ENCODE data around the gene LDB3. TPM values are rescaled to one million over a fixed set of nuclear protein-coding genes. Genes with fewer than 3 reads are reported as not detected.
A peak's percentile ranks its signal among the peaks of the same experiment; 100 is the strongest.
"Not testable (repeated sequence)": the region's sequence is repeated elsewhere in the genome, so short reads cannot be mapped to it uniquely, and the experiment has no call there.

The LDB3 gene
- total RNA-seq, 1 experiment from 2014 or later = 0.08 TPM

DNA sequence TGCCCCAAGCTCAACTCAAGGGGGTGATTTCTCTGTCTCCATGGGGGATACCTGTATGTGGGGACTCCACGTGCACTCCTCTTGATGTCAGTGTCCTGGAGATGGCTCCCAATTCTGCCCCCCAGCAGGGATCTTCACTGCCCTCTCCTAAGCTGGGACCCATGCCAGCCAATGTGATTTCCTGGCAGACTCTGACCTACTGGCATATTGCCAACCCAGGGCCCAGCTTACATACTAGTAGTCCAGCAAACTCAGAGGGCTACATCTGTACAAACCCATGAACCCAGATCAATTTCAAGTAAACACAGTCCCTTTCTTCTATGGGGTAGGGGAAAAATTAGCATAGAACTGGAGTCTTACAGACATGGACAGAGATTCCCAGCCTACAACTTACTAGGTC is 61.9 kb downstream of the LDB3 start:
- no peak for DNase-seq (ENCODE audit: low spot score)

DNA sequence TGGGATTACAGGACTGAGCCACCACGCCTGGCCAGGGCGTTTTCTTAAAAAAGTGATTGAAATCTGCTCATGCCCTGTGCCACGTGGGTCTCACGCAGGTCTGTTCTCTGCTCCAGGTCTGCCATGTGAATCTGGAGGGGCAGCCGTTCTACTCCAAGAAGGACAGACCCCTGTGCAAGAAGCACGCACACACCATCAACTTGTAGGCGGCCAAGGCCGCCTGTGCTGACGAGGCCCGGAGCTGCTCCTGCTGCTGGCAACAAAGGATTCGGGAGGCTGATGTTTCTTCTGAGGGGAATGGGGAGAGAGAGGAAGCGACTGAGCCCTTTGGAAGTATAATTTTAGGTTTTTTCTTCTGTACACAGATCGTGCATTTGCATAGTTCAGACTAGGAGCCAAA is 64.5 kb downstream of the LDB3 start:
- DNase-seq (ENCODE audit: low spot score) = no peak

DNA sequence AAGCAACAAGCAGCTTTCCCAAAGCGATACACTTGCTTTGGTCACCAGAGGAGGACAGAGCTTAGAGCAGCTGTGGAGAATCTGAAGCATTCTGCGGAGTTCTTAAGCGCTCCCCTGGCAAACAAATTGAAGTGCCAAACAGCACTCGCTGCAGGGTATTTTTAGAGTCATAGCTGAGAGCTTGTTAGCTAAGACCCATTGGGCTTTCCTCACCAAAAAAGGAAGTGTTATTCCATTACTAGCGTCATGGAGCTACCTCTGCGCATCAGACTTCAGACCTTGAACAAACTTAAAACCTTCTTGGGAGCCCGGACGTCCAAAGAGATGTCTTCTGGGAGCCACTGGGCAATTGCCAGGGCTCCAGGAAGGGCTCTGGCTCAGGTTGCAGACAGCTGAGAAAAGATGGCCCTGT is 65.0 kb downstream of the LDB3 start:
- no peak for DNase-seq (ENCODE audit: low spot score)

DNA sequence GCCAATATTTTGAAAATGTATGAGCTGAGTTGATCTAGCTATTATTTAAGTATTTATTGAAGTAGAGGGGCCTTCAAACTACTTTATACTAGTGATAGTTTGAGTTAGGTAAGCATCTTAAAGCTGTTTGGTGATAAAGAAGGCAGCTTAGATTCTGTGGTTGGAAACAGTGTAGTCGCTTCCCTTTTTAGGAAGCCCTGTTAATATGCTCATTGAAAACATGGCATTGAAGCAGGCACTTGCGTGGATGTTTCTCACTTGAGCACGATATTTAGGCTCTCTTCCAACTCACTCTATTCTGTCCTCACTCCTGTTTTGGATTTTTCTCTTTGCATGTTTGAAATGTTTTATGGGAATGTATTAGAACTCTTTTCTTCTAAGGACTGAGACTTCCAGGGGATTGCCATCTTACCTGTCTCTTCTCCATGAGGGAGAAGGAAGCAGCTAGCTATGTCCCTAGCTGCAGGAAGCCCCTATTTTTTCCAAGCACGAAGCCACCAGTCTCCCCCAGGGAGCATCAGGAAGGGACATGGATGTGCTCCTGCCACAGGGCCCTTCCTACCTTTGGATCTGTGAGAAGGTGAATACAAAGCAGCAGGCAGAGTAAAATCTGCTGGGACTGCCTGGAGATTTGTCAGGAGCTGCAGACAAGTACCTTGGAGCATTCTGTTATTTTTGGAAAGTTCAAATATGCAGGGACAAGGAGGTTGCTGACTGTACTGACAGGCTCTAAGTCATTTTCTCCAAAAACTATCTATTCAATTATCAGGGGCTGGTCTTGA is 66.1 kb downstream of the LDB3 start:
- DNase-seq (ENCODE audit: low spot score) = no peak

DNA sequence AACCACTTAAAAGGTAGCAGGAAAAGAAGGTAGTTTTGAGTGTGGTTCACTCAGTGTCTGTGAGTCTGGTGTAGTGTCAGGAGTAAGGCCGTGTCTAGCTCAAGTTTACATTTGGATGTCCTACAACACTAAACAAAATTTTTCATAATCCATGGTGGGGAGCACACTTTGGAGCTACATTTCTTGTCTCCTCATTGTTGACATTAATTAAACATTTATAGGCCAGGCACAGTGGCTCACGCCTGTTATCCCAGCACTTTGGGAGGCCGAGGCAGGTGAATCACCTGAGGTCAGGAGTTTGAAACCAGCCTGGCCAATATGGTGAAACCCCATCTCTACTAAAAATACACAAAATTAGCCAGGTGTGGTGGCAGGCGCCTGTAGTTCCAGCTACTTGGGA is 67.0 kb downstream of the LDB3 start:
- DNase-seq (ENCODE audit: low spot score) = not testable (repeated sequence)

DNA sequence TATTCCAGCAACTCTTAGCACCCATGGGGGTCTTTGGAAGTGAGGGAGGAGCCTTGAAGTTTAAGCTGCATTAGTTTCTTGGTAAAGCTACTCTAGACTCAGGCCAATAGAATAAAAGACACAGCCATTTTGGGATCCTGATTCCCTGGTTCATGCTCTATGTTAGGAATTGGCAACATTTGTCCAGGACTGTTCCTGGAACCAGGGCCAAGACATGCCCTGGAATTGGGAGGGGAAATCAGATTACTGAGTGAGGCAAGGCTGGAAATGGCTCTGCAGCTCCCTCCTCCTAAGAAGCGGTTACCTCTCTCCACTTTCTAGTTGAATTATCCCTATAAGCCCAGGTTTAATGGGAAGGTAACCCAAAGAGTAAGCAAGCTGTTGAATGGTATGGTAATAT is 73.9 kb downstream of the LDB3 start:
- DNase-seq (ENCODE audit: low spot score) = no peak

DNA sequence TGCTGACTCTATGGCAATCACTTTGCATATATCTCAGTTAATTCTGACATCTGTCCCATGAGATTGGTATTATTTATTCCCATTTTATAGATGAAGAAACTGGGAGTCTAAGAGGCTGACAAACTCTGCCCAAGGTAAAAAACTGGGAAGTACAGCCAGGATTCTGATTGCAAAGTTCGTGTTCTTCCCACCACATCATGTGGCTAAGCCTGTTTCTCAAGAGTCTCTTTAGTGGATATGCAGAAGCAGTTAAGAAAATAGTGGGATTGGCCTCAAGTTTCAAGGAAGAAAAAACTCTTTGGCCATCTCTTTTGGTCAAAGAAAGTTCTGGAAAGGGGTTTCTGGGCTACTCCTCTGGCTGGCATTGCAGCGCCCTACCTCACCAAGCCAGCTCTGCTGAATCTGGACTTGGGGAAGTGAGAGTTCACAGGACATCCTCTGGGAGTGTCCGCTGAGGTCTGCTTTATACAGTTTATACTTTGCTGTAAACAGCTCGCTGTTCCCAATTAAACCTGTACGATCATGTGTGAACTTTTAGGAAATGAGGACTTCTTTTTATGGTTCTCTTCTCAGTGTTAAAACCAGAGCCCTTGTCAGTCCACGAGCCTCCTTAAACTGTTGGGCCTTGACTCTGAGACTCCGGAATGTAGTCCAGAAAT is 75.9 kb downstream of the LDB3 start:
- DNase-seq (ENCODE audit: low spot score) = no peak

DNA sequence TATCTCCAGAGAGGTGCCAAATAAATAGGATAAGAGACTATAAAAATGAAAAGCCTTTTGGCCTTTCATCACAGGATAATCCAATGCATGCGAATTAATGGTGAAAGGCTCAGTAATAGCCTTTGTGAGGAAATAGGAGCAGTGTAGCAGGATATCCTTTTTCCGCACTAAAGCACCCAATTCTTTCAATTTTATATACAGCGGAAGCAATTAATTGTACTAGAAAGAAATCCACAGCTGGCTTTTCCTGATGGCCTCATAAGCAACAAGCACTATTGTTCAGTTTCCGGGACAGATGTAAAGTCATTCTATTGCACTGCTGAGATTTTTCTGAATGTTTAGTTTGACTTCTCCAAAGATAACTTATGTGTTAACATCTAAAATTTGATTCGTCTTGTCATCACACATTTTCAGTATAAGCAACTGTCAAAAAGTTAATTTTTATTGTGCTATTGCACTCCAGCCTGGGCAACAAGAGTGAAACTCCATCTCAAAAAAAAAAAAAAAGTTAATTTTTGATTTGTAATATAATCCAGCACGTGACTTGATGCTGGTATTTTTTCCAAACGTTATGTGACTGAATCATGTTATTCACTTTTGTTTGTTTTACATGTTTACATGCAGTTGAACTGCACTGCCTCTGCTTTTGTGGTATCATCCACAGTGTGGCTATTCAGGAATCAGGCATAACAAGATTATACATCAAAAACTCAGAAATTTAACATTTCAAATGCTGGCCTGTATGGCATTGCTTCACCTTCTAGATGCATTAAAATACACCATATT is 79.7 kb downstream of the LDB3 start:
- no peak for DNase-seq (ENCODE audit: low spot score)

DNA sequence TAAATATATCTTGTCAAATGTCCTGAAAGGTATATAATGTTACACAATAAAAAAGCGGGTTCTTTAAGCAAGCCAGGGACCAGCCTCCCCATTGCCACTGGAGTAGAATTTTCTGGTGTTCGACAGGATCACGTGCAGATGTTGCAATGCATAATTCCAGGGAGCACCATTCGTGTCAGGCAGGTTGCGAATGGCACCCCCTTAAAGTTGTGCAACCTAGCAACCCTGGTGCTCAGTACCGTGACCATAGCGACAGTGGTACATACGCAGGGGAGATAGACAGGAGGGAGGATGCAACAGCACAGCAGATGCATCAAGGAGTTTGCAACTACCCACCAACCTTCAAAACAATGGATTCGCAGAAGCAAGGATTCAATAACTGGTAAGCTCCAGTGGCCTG is 81.5 kb downstream of the LDB3 start:
- DNase-seq (ENCODE audit: low spot score) = no peak

DNA sequence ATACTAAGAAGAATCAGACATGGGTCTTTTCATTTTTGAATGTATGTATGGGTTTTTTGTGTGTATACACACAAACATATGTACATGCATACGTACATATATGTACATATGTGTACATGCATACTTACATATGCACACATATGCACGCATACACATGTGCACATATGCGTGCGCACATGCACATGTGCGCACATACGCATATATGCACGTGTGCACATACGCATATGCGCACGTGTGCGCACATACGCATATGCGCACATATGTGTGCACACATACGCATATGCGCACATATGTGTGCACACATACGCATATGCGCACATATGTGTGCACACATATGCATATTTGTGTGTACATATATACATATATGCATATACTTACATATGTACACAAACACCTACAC is 83.2 kb downstream of the LDB3 start:
- no peak for DNase-seq (ENCODE audit: low spot score)

DNA sequence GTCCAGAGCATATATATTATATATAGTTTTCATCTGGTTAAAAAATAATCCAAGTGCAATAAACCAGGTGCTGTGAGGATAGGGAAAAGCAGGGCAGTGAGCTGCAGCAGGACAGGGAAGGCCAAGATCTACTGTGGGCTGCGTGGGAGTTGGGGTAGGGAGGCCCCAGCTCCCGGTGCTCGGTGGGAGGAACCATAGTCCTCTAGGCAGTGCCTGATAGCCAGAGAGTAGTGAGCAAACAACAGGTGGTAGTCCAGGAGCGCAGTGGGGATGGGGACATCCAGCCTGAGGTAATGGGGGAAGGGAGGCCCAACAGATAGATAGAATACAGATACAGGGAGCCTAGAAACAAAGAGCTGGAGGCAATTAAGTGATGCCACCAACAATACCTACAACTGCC is 84.0 kb downstream of the LDB3 start:
- no peak for DNase-seq (ENCODE audit: low spot score)

DNA sequence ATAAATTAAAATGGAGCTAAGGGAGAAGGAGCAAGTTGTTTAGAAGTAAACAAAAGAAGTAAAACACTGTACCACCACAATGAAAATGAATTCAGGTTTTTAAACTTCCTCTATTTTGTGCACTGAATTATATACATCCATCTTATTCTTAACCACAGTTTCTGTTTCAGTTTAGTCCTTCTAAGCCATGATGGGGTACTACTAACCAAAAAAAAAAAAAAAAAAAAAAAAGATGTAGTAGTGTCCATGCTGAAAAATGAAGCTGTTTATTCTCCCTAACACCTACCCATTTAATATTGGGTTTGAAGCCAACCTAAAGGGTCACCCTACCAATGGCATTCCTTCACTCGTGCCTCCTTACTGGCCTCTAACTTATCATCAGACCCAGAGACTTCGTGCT is 84.7 kb downstream of the LDB3 start:
- no peak for DNase-seq (ENCODE audit: low spot score)

DNA sequence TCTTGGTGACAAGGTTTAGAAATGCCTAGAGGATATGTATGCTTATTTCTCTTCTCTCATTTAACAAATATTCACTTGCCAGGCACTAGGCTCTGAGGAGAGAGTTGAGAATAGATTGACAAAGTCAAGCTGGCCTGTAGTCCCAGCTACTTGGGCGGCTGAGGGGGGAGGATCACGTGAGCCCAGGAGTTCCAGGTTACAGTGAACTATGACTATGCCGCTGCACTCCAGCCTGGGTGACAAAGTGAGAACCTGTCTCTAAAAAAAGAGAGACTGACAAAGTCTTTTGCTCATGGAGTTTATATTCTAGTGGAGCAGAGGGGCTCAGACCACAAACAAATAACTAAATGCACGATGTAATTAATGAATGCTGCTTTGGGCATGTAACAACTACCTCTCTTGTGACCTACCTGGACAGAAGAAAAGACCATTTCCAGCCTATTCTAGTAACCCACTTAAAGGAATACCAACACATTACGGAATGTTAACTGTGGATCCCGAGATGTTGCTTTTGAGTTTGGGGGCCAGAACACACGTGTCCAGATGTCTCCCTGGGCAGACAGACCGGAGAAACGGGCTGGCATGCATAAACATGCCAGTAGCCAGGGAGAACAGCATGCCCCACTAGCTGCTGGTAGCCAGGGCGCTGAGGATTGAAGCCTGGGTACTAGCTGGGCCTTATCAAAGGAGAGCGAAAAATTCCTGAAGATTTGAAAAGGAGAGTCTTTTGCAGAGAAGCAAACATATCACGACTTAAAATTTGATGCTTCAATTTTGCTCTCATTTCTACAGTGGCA is 85.5 kb downstream of the LDB3 start:
- DNase-seq (ENCODE audit: low spot score) = no peak

DNA sequence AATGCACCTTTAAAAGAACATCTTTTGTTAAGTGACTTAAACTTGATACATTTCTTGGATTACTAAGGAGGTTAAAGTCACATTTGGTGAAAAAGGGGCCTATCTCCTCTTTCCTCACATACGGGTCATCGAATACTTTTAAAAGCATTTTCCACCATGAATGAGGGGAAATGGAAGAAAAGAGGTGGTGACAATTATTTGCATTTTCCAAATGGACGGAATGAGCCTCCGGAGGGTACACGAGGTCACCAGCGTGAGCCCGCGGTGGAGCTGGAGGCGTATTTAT is 87.1 kb downstream of the LDB3 start:
- no peak for DNase-seq (ENCODE audit: low spot score)

DNA sequence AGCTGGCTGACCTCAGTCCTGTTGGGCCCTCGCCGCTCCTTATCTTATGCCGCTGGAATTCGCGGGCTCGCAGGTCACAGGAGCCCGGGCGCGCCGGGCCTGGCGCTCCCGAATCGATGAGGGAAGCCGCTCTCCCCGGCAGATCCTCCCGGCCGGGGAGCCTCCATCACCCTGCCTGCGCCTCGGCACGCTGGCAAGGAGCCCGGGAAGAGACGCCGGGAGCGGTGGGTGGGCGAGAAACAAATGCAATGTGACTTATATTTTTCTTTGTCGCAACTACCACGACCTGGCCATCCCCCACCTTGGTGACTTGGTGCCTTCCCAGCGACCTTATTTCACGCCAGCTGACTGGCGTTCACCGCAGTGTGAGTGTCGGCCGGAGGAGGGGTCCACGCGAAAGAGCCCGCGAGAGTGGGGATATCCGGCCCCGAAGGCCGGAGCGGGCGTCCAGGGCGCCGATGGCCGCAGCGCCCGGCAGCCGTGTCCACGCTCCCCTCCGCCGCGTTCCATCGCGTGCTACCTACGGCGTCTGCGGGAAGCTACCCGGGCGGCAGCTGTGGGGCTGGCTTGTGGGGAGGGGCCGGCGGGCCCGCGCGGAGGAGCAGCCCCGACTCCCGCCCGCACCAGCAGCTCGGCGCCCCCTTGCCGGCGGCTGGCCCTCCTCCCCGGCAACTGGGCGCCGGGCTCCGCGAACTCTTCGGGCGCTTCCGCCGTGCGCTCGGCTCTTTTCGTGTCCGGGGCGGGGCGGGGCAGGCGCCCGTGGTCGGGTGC is 87.6 kb downstream of the LDB3 start:
- peak; percentile 77 for DNase-seq (ENCODE audit: low spot score)

DNA sequence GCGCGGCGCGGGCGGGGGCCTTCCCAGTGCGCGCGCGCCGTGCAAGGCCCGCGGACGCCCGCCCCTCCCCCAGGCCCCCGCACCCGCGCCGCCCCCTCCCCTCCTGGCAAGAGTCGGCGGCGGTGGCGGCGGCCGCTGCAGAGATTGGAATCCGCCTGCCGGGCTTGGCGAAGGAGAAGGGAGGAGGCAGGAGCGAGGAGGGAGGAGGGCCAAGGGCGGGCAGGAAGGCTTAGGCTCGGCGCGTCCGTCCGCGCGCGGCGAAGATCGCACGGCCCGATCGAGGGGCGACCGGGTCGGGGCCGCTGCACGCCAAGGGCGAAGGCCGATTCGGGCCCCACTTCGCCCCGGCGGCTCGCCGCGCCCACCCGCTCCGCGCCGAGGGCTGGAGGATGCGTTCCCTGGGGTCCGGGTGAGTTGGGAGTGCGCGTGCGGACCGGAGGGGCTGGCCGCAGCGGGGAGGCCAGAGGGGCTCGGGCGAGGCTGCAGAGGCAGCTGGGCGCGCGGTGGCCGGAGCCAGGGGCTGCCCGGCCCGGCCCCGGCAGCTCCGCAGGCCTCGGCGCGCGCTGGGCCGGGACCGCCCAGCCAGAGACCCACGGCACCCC is 88.3 kb downstream of the LDB3 start, which contains the start of gene BMPR1A:
BMPR1A (plus strand) TSS at position 109 of the 602 bp plus-strand sequence. CDS start 119,400 bp downstream, outside the sequence.
- DNase-seq (ENCODE audit: low spot score) = no peak

DNA sequence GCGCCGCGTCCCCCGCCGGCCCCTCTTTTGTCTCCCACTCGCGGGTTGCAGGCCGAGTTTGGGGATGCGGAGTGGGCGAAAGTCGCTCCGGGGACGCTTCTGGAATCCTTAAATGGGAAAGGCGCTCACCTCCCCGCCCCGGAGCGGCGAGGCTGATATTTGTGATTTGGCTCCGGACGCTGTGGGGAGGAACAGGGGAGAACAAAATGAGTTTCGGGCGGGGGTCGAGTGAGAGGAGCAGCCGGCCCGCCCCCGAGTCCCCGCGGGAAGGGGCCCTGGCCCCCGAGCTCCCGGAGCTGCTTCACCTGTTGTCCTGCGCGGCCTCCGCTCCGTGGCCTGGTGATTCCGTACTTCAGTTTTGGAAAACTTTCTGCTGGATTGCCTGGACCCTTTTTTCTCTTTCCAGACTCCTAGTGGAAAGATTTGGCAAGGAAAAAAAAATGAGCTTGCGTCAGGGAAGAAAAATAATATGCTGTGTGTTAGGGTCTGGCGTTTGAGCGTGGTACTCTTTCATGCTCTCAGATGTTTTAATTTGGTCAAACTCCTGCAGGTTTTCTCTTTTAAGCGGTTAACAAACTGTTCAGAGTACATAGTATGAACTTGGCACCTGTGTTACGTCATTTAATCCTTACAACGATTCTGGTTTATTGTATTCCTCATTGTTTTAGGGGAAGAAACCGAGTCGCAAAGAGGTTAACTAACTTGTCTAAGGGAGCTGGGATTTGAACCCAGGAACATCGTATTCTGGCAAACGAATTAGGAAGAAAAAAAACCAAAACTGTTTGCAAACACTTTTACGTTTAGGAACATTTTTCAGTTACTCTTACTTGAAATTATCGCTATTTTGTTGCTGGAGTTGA is 89.0 kb downstream of the LDB3 start:
- peak; percentile 48 for DNase-seq (ENCODE audit: low spot score)

DNA sequence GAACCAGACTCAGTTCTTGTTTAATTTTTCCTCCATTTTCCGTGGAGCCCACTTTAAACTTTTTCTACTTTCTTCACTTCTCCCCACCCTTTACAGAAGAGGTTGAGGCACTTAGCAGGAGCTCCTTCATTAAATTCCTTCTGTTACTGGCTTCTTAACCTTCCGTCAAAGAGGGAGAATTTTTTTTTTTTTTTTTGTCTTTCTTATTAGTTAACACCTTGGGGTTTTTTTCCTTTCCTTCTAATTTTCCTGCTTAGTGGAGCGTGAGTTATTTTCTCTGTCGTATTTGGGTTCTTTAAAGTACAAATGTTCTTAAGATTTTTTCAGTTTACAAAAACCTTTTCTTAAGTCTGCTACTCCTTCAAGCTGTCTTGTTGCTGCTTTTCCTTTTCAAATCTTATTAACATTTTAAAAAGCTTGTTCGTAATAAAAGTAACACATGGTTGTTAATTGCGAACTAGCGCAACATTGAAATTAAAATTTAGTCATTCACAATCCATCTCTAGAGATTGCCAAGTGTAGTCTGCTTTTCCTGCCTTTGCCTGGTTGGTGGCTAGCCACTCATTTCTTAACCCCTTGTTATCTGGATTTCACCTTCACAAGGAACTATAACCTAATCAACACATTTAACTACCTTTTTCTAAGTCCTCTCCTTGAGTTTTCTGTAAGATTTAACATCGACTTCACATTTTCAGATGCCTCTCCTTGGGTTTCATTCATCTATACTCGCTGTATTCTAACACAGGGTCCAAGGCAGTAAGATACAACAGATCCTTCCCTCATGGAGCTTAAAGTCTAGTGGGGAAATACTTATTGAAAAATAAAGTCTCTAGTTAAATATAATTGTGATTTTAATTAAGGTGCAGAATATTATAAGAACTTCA is 90.1 kb downstream of the LDB3 start:
- DNase-seq (ENCODE audit: low spot score) = no peak
